ENCODE results near the gene PRX. TPM values are rescaled to one million over a fixed set of nuclear protein-coding genes. Genes with fewer than 3 reads are reported as not detected.

Gene PRX
- total RNA-seq, 1 experiment from 2014 or later = 2.5 TPM

GRCh38 chr19:40367577-40368434 is 45.4 kb downstream of the PRX start:
- POLR2A ChIA-PET (ENCODE audit: low non-redundant PET) = no interaction called here

GRCh38 chr19:40366697-40367561 is 46.2 kb downstream of the PRX start:
- Histone ChIP-seq H3K36me3 (ENCODE audit: insufficient read depth, low read length, poor library complexity, severe bottlenecking) (peaks cover 41% of the 10 kb centered on the region), H3K9me3 (ENCODE audit: low read depth, low read length, poor library complexity, severe bottlenecking) (no peaks in the 10 kb centered on the region), H3K4me3 (ENCODE audit: low read depth, low read length, poor library complexity, severe bottlenecking) (peak overlapping the region; percentile 62), H3K4me1 (ENCODE audit: insufficient read depth, low read length, poor library complexity, severe bottlenecking) (peaks cover 14% of the 10 kb centered on the region), H3K27ac (ENCODE audit: low read depth, low read length, poor library complexity, severe bottlenecking) (peak overlapping the region; percentile 83), H3K27me3 (replicated peaks; ENCODE audit: insufficient read depth, low read depth, low read length, poor library complexity) (no peaks in the 10 kb centered on the region)
- peak; percentile 72 for DNase-seq (ENCODE audit: low spot score)
- CTCF ChIA-PET = interaction anchor here (0.6 to 1.4 kb wide), 2 partner anchors 61 to 138 kb away, joined by 3 to 8 read pairs; no protein-coding TSS in a partner anchor
- POLR2A ChIA-PET (ENCODE audit: low non-redundant PET) = no interaction called here
- intact Hi-C loops (cut with micrococcal nuclease; ENCODE audit: unreplicated experiment) = no loop called here
- no TSS peak for BruUV-seq (replicated peaks)
- no peak for TF ChIP-seq EZH2 (IDR thresholded peaks at IDR 0.05; ENCODE audit: borderline replicate concordance, low read depth, low read length, poor library complexity, severe bottlenecking)
- peak; percentile 40 for TF ChIP-seq CTCF (conservative IDR thresholded peaks at IDR 0.05; ENCODE audit: low read depth, low read length)

More at GRCh38 chr19:40367577-40368434, 45.4 kb downstream of the PRX start:
- DNase-seq (ENCODE audit: low spot score) = no peak
- no peaks in the 10 kb centered on the region for H3K9me3 ChIP-seq (ENCODE audit: low read depth, low read length, poor library complexity, severe bottlenecking)
- no TSS peak for BruUV-seq (replicated peaks)
- H3K27ac ChIP-seq (ENCODE audit: low read depth, low read length, poor library complexity, severe bottlenecking) = no peak overlapping the region
- intact Hi-C loops (cut with micrococcal nuclease; ENCODE audit: unreplicated experiment) = no loop called here
- no peaks in the 10 kb centered on the region for H3K27me3 ChIP-seq (replicated peaks; ENCODE audit: insufficient read depth, low read depth, low read length, poor library complexity)
- no peak overlapping the region for H3K4me3 ChIP-seq (ENCODE audit: low read depth, low read length, poor library complexity, severe bottlenecking)
- H3K36me3 ChIP-seq (ENCODE audit: insufficient read depth, low read length, poor library complexity, severe bottlenecking) = peaks cover 45% of the 10 kb centered on the region
- CTCF ChIA-PET = interaction anchor here (0.6 to 1.4 kb wide), 2 partner anchors 62 to 139 kb away, joined by 3 to 8 read pairs; no protein-coding TSS in a partner anchor
- no peak for TF ChIP-seq EZH2 (IDR thresholded peaks at IDR 0.05; ENCODE audit: borderline replicate concordance, low read depth, low read length, poor library complexity, severe bottlenecking)
- H3K4me1 ChIP-seq (ENCODE audit: insufficient read depth, low read length, poor library complexity, severe bottlenecking) = peaks cover 14% of the 10 kb centered on the region

- POLR2A ChIA-PET (ENCODE audit: low non-redundant PET) = interaction anchor here (0.6 kb wide), 4 partner anchors 77 to 814 kb away, joined by 3 to 6 read pairs (median 4); no protein-coding TSS in a partner anchor
- H3K27ac ChIP-seq (ENCODE audit: low read depth, low read length, poor library complexity, severe bottlenecking) = peak overlapping the region; percentile 83
- TF ChIP-seq CTCF (conservative IDR thresholded peaks at IDR 0.05; ENCODE audit: low read depth, low read length) (no peak), EZH2 (IDR thresholded peaks at IDR 0.05; ENCODE audit: borderline replicate concordance, low read depth, low read length, poor library complexity, severe bottlenecking) (no peak)
- peaks cover 14% of the 10 kb centered on the region for H3K4me1 ChIP-seq (ENCODE audit: insufficient read depth, low read length, poor library complexity, severe bottlenecking)
- BruUV-seq (replicated peaks) = TSS peak; percentile 18
- intact Hi-C loops (cut with micrococcal nuclease; ENCODE audit: unreplicated experiment) = no loop called here
- CTCF ChIA-PET = interaction anchor here (1.4 kb wide), 1 partner anchor 60 kb away, joined by 8 read pairs; no protein-coding TSS in a partner anchor
- H3K36me3 ChIP-seq (ENCODE audit: insufficient read depth, low read length, poor library complexity, severe bottlenecking) = peaks cover 33% of the 10 kb centered on the region
- H3K27me3 ChIP-seq (replicated peaks; ENCODE audit: insufficient read depth, low read depth, low read length, poor library complexity) = no peaks in the 10 kb centered on the region
- peak; percentile 86 for DNase-seq (ENCODE audit: low spot score)
- peak overlapping the region; percentile 62 for H3K4me3 ChIP-seq (ENCODE audit: low read depth, low read length, poor library complexity, severe bottlenecking)
- no peaks in the 10 kb centered on the region for H3K9me3 ChIP-seq (ENCODE audit: low read depth, low read length, poor library complexity, severe bottlenecking)
Observed at GRCh38 chr19:40365613-40366401, 47.4 kb downstream of the PRX start.
